ENCODE measurements around the gene LYPLAL1.
"Not testable (repeated sequence)": the region's sequence is repeated elsewhere in the genome, so short reads cannot be mapped to it uniquely, and the experiment has no call there.

DNA sequence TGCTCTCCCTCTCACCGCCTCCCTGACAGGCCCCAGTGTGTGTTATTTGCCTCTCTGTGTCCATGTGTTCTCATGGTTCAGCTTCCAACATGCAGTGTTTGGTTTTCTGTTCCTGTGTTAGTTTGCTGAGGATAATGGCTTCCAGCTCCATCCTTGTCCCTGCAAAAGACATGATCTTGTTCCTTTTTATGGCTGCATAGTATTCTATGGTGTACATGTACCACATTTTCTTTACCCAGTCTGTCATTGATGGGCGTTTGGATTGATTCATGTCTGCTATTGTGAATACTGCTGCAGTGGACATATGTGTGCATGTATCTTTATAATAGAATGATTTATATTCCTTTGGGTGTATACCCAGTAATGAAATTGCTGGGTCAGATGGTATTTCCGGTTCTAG, 22.2 kb downstream of the LYPLAL1 start:
- not testable (repeated sequence) for TF ChIP-seq EZH2phosphoT487 (IDR thresholded peaks at IDR 0.05; ENCODE audit: borderline replicate concordance, low read length)
- TF ChIP-seq, protein P1, sequence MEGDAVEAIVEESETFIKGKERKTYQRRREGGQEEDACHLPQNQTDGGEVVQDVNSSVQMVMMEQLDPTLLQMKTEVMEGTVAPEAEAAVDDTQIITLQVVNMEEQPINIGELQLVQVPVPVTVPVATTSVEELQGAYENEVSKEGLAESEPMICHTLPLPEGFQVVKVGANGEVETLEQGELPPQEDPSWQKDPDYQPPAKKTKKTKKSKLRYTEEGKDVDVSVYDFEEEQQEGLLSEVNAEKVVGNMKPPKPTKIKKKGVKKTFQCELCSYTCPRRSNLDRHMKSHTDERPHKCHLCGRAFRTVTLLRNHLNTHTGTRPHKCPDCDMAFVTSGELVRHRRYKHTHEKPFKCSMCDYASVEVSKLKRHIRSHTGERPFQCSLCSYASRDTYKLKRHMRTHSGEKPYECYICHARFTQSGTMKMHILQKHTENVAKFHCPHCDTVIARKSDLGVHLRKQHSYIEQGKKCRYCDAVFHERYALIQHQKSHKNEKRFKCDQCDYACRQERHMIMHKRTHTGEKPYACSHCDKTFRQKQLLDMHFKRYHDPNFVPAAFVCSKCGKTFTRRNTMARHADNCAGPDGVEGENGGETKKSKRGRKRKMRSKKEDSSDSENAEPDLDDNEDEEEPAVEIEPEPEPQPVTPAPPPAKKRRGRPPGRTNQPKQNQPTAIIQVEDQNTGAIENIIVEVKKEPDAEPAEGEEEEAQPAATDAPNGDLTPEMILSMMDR (IDR thresholded peaks at IDR 0.05; ENCODE audit: low read depth, low read length, poor library complexity, severe bottlenecking) = not testable (repeated sequence)
